Transverse colon (tissue), 3 donors: Measurements from ENCODE around the gene ABL1.

Source experiments
- CTCF ChIP-seq, 5 experiments: fragments of 200-600 bp in 3 of 5; fragments of 450-650 bp in 2 of 5; sonication (generic) in 3 of 5; IDR thresholded peaks; 1 replicate in 2 of 5; 2 replicates in 3 of 5; pipeline ENCODE4 v1.5.1; 2016 to 2017; ENCODE audit warnings: antibody characterized with exemption in 5 of 5, inconsistent platforms in 3 of 5, mild to moderate bottlenecking in 2 of 5, moderate library complexity in 1 of 5
- EP300 ChIP-seq: sonication (generic); formaldehyde crosslinking; IDR thresholded peaks from one replicate; pipeline ENCODE4 v1.6.1; 2017; ENCODE audit warnings: antibody characterized with exemption, low read depth
- POLR2A ChIP-seq: fragments of 450-650 bp; IDR thresholded peaks from one replicate; pipeline ENCODE4 v1.6.1; 2016; ENCODE audit warnings: antibody characterized with exemption, mild to moderate bottlenecking, moderate library complexity

- no peak for TF ChIP-seq CTCF (IDR thresholded peaks at IDR 0.05)
- TF ChIP-seq POLR2A, result no peak
- TF ChIP-seq EP300, result no peak
Observed at GRCh38 chr9:130923611-130924447, 88.8 kb downstream of the ABL1 start.
